ENCODE results near the gene UBE2G2. TPM values are rescaled to one million over a fixed set of nuclear protein-coding genes. Genes with fewer than 3 reads are reported as not detected.
A peak's percentile ranks its signal among the peaks of the same experiment; 100 is the strongest.

UBE2G2 gene
- polyA plus RNA-seq, 1 donor (not counting 4 experiments of a cell fraction or from before 2014, with no cell fraction given) = 106 TPM

GRCh38 chr21:44793592-44794374 lies 7.8 kb downstream of the UBE2G2 start:
- Histone ChIP-seq H3K79me2 (ENCODE audit: control insufficient read depth, insufficient read depth, low read length) (peaks cover 90% of the 10 kb centered on the region), H3K9me1 (ENCODE audit: control insufficient read depth, extremely low read depth, insufficient read depth, low read length) (no peaks in the 10 kb centered on the region), H2AFZ (ENCODE audit: control insufficient read depth, low read length) (no peak overlapping the region), H3K4me1 (ENCODE audit: control insufficient read depth, extremely low read depth, insufficient read depth, low read length) (peaks cover 8% of the 10 kb centered on the region), H3K4me3 (ENCODE audit: control insufficient read depth in 2 of 3, extremely low read depth in 1 of 3, insufficient read depth in 2 of 3, low read depth in 1 of 3, low read length in 3 of 3) (no peak overlapping the region), H3K9me3 (ENCODE audit: control insufficient read depth, low read depth, low read length) (no peaks in the 10 kb centered on the region), H3K9ac (ENCODE audit: control insufficient read depth, extremely low read depth, insufficient read depth, low read length) (no peak overlapping the region), H3K27ac (ENCODE audit: control insufficient read depth, insufficient read depth, low read length) (no peak overlapping the region), H3K27me3 (ENCODE audit: control insufficient read depth, extremely low read depth, insufficient read depth, low read length) (no peaks in the 10 kb centered on the region), H3K36me3 (ENCODE audit: control insufficient read depth in 2 of 2, extremely low read depth in 1 of 2, insufficient read depth in 2 of 2, low read length in 2 of 2) (peaks cover 8 to 11% of the 10 kb centered on the region in 2 experiments), H3K4me2 (ENCODE audit: control insufficient read depth, extremely low read depth, insufficient read depth, low read depth, low read length) (no peak overlapping the region), H4K20me1 (ENCODE audit: control insufficient read depth, extremely low read depth, insufficient read depth, low read length) (peaks cover 12% of the 10 kb centered on the region)
- TF ChIP-seq CTCF (optimal IDR thresholded peaks at IDR 0.05 in 1 of 3, IDR thresholded peaks at IDR 0.05 in 1 of 3, conservative IDR thresholded peaks at IDR 0.05 in 1 of 3; ENCODE audit: extremely low read depth in 1 of 3, insufficient read depth in 2 of 3, low read length in 3 of 3) = peak in 1 of 3 experiments; percentile 4
- no peak for TF ChIP-seq EZH2 (IDR thresholded peaks at IDR 0.05; ENCODE audit: low read length)
- DNase-seq (ENCODE audit: low read depth, low spot score) = no peak
- FAIRE-seq = no peak
- dilution Hi-C loops (cut with MboI; ENCODE audit: extremely low pct_ligation_motif_present, low sequenced_read_pairs) = no loop called here

DNA sequence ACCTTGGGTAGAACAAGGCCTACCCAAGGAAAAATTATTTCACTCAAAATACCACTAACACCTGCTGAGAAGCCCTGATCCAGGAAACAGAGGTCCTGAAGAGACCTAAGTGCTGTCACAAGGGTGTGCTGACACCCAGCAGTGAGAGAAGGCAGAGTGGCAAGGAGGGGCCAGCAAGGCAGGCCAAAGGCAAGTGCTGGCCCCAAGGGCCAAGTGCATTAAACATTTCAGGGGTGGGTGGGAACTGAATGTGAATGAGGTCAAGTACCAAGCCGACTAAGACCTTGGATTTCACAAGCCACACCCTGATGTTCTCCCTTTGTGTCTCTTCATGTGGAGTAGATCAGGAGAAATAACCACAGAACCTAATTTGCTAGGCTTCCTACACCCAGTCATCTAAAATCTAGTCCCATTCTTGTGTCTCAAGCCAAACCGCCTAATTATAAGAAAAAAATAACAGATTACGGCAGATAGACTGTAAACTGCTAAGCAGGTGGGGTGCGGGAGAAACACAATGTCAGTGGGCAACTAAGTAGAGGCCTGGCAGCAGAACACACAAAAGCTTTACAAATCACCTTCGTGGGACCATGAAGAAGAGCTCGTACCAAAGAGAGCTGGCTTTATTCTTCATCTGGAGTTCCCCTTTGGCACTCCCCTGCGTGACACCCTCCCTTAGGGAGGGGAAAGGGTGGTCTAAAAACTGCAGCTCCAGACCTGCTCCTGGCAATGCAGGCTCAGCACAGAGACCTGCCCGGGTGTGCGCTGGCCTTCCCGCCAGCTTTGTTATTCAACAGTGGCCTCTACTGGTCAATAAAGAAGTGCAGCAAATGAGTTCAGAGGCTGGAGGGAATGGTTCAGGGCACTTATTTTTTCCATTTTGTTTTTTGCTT lies 8.7 kb downstream of the UBE2G2 start:
- TF ChIP-seq CTCF (optimal IDR thresholded peaks at IDR 0.05 in 1 of 3, IDR thresholded peaks at IDR 0.05 in 1 of 3, conservative IDR thresholded peaks at IDR 0.05 in 1 of 3; ENCODE audit: extremely low read depth in 1 of 3, insufficient read depth in 2 of 3, low read length in 3 of 3) (peak; percentile 71 to 76 (median 72)), EZH2 (IDR thresholded peaks at IDR 0.05; ENCODE audit: low read length) (no peak)
- H2AFZ ChIP-seq (ENCODE audit: control insufficient read depth, low read length) = no peak overlapping the region
- no peaks in the 10 kb centered on the region for H3K9me3 ChIP-seq (ENCODE audit: control insufficient read depth, low read depth, low read length)
- peaks cover 8% of the 10 kb centered on the region for H3K4me1 ChIP-seq (ENCODE audit: control insufficient read depth, extremely low read depth, insufficient read depth, low read length)
- H3K27ac ChIP-seq (ENCODE audit: control insufficient read depth, insufficient read depth, low read length) = peak overlapping the region; percentile 42
- peaks cover 6 to 11% of the 10 kb centered on the region in 2 experiments for H3K36me3 ChIP-seq (ENCODE audit: control insufficient read depth in 2 of 2, extremely low read depth in 1 of 2, insufficient read depth in 2 of 2, low read length in 2 of 2)
- H3K4me3 ChIP-seq (ENCODE audit: control insufficient read depth in 2 of 3, extremely low read depth in 1 of 3, insufficient read depth in 2 of 3, low read depth in 1 of 3, low read length in 3 of 3) = no peak overlapping the region
- dilution Hi-C loops (cut with MboI; ENCODE audit: extremely low pct_ligation_motif_present, low sequenced_read_pairs) = no loop called here
- peaks cover 84% of the 10 kb centered on the region for H3K79me2 ChIP-seq (ENCODE audit: control insufficient read depth, insufficient read depth, low read length)
- H3K9me1 ChIP-seq (ENCODE audit: control insufficient read depth, extremely low read depth, insufficient read depth, low read length) = no peaks in the 10 kb centered on the region
- no peak for FAIRE-seq
- no peak overlapping the region for H3K9ac ChIP-seq (ENCODE audit: control insufficient read depth, extremely low read depth, insufficient read depth, low read length)
- no peak for DNase-seq (ENCODE audit: low read depth, low spot score)
- peaks cover 11% of the 10 kb centered on the region for H4K20me1 ChIP-seq (ENCODE audit: control insufficient read depth, extremely low read depth, insufficient read depth, low read length)
- no peaks in the 10 kb centered on the region for H3K27me3 ChIP-seq (ENCODE audit: control insufficient read depth, extremely low read depth, insufficient read depth, low read length)
- H3K4me2 ChIP-seq (ENCODE audit: control insufficient read depth, extremely low read depth, insufficient read depth, low read depth, low read length) = no peak overlapping the region
